HG03520 (cell line): Measurements from ENCODE around the gene CTSZ.
"Not testable (repeated sequence)": the region's sequence is repeated elsewhere in the genome, so short reads cannot be mapped to it uniquely, and the experiment has no call there.

ENCODE experiments used
- ATAC-seq: cut with Tn5 transposase; IDR thresholded peaks from one replicate; pipeline ENCODE4 v1.9.1; 2021; ENCODE audit warnings: mild to moderate bottlenecking, moderate library complexity; ENCODE audit not compliant: unreplicated experiment

The CTSZ gene

GRCh38 chr20:59014680-59015389, 7.8 kb upstream of the CTSZ start:
- no peak for ATAC-seq

- no peak for ATAC-seq
Observed at GRCh38 chr20:59013959-59014608, 7.0 kb upstream of the CTSZ start.

- ATAC-seq = no peak
Observed at GRCh38 chr20:59013031-59013951, 6.2 kb upstream of the CTSZ start.

- not testable (repeated sequence) for ATAC-seq
Observed at GRCh38 chr20:59011874-59012157, 4.8 kb upstream of the CTSZ start.

GRCh38 chr20:59010995-59011873, 4.2 kb upstream of the CTSZ start:
- no peak for ATAC-seq

GRCh38 chr20:59010321-59010994, 3.4 kb upstream of the CTSZ start:
- no peak for ATAC-seq

- no peak for ATAC-seq
Observed at GRCh38 chr20:59008715-59009336, 1.8 kb upstream of the CTSZ start.

GRCh38 chr20:59007665-59008511, 834 bp upstream of the CTSZ start:
- ATAC-seq = peak; percentile 30

GRCh38 chr20:59006167-59006863, 739 bp downstream of the CTSZ start:
- no peak for ATAC-seq

GRCh38 chr20:59005523-59006166, 1.4 kb downstream of the CTSZ start:
- ATAC-seq = no peak

GRCh38 chr20:59004763-59005522, 2.1 kb downstream of the CTSZ start:
- ATAC-seq = peak; percentile 44

- no peak for ATAC-seq
Observed at GRCh38 chr20:59004493-59004762, 2.6 kb downstream of the CTSZ start.

GRCh38 chr20:59003836-59004492, 3.1 kb downstream of the CTSZ start:
- no peak for ATAC-seq

GRCh38 chr20:59002874-59003399, 4.1 kb downstream of the CTSZ start:
- ATAC-seq = no peak

- no peak for ATAC-seq
Observed at GRCh38 chr20:59002388-59002787, 4.7 kb downstream of the CTSZ start.

GRCh38 chr20:59001449-59002171, 5.4 kb downstream of the CTSZ start:
- no peak for ATAC-seq
